Measurements from ENCODE around the gene CDH4. TPM values are rescaled to one million over a fixed set of nuclear protein-coding genes. Genes with fewer than 3 reads are reported as not detected.

CDH4 gene
- total RNA-seq, 2 experiments from 2014 or later, result 0.06 to 0.08 TPM

GRCh38 chr20:61523145-61523544 lies 271.1 kb downstream of the CDH4 start:
- H3K36me3 Mint-ChIP-seq, result no peaks in the 10 kb centered on the region
- no peak for DNase-seq
- no peaks in the 10 kb centered on the region for H3K9me3 Mint-ChIP-seq
- no peak overlapping the region for H3K4me3 Mint-ChIP-seq
- H3K27ac Mint-ChIP-seq, result no peak overlapping the region
- no peaks in the 10 kb centered on the region for H3K4me1 Mint-ChIP-seq
- no peaks in the 10 kb centered on the region for H3K27me3 Mint-ChIP-seq

GRCh38 chr20:61524951-61525666 lies 273.0 kb downstream of the CDH4 start:
- no peak for DNase-seq
- Mint-ChIP-seq H3K9me3 (no peaks in the 10 kb centered on the region), H3K4me1 (no peaks in the 10 kb centered on the region), H3K27ac (no peak overlapping the region), H3K27me3 (no peaks in the 10 kb centered on the region), H3K4me3 (no peak overlapping the region), H3K36me3 (no peaks in the 10 kb centered on the region)

GRCh38 chr20:61525781-61526431 lies 273.8 kb downstream of the CDH4 start:
- DNase-seq, result no peak
- Mint-ChIP-seq H3K27ac (no peak overlapping the region), H3K36me3 (no peaks in the 10 kb centered on the region), H3K4me3 (no peak overlapping the region), H3K4me1 (no peaks in the 10 kb centered on the region), H3K9me3 (no peaks in the 10 kb centered on the region), H3K27me3 (no peaks in the 10 kb centered on the region)

GRCh38 chr20:61526907-61527306 lies 274.8 kb downstream of the CDH4 start:
- no peaks in the 10 kb centered on the region for H3K36me3 Mint-ChIP-seq
- H3K4me1 Mint-ChIP-seq, result no peaks in the 10 kb centered on the region
- H3K27ac Mint-ChIP-seq, result no peak overlapping the region

GRCh38 chr20:61527626-61528025 lies 275.6 kb downstream of the CDH4 start:
- no peaks in the 10 kb centered on the region for H3K9me3 Mint-ChIP-seq
- H3K27ac Mint-ChIP-seq, result no peak overlapping the region
- H3K4me1 Mint-ChIP-seq, result no peaks in the 10 kb centered on the region
- H3K27me3 Mint-ChIP-seq, result no peaks in the 10 kb centered on the region
- H3K36me3 Mint-ChIP-seq, result no peaks in the 10 kb centered on the region
- H3K4me3 Mint-ChIP-seq, result no peak overlapping the region
- no peak for DNase-seq

More at GRCh38 chr20:61526907-61527306, 274.8 kb downstream of the CDH4 start:
- Mint-ChIP-seq H3K9me3 (no peaks in the 10 kb centered on the region), H3K4me3 (no peak overlapping the region), H3K27me3 (no peaks in the 10 kb centered on the region)
- no peak for DNase-seq

- H3K9me3 Mint-ChIP-seq, result no peaks in the 10 kb centered on the region
- H3K36me3 Mint-ChIP-seq, result no peaks in the 10 kb centered on the region
- no peak for DNase-seq
- no peaks in the 10 kb centered on the region for H3K27me3 Mint-ChIP-seq
- H3K27ac Mint-ChIP-seq, result no peak overlapping the region
- H3K4me1 Mint-ChIP-seq, result no peaks in the 10 kb centered on the region
- no peak overlapping the region for H3K4me3 Mint-ChIP-seq
These were observed 276.5 kb downstream of the CDH4 start for GRCh38 chr20:61528591-61528990.

GRCh38 chr20:61529354-61529753 lies 277.3 kb downstream of the CDH4 start:
- Mint-ChIP-seq H3K4me3 (no peak overlapping the region), H3K36me3 (no peaks in the 10 kb centered on the region), H3K27me3 (no peaks in the 10 kb centered on the region), H3K27ac (no peak overlapping the region), H3K4me1 (no peaks in the 10 kb centered on the region), H3K9me3 (no peaks in the 10 kb centered on the region)
- no peak for DNase-seq

- Mint-ChIP-seq H3K4me3 (no peak overlapping the region), H3K4me1 (no peaks in the 10 kb centered on the region), H3K27me3 (no peaks in the 10 kb centered on the region), H3K27ac (no peak overlapping the region), H3K9me3 (no peaks in the 10 kb centered on the region), H3K36me3 (no peaks in the 10 kb centered on the region)
- no peak for DNase-seq
These were observed 279.7 kb downstream of the CDH4 start for GRCh38 chr20:61531553-61532345.

GRCh38 chr20:61532736-61533135 lies 280.7 kb downstream of the CDH4 start:
- Mint-ChIP-seq H3K4me3 (no peak overlapping the region), H3K27me3 (no peaks in the 10 kb centered on the region), H3K36me3 (no peaks in the 10 kb centered on the region), H3K27ac (no peak overlapping the region), H3K9me3 (no peaks in the 10 kb centered on the region), H3K4me1 (no peaks in the 10 kb centered on the region)
- DNase-seq, result no peak

- Mint-ChIP-seq H3K9me3 (no peaks in the 10 kb centered on the region), H3K27me3 (no peaks in the 10 kb centered on the region), H3K4me3 (no peak overlapping the region), H3K36me3 (no peaks in the 10 kb centered on the region), H3K27ac (no peak overlapping the region), H3K4me1 (no peaks in the 10 kb centered on the region)
- DNase-seq, result no peak
These were observed 281.2 kb downstream of the CDH4 start for GRCh38 chr20:61533231-61533631.

- DNase-seq, result no peak
- Mint-ChIP-seq H3K27ac (no peak overlapping the region), H3K4me3 (no peak overlapping the region), H3K36me3 (no peaks in the 10 kb centered on the region), H3K27me3 (no peaks in the 10 kb centered on the region), H3K9me3 (no peaks in the 10 kb centered on the region), H3K4me1 (no peaks in the 10 kb centered on the region)
These were observed 282.3 kb downstream of the CDH4 start for GRCh38 chr20:61534346-61534745.

GRCh38 chr20:61535091-61535490 lies 283.0 kb downstream of the CDH4 start:
- DNase-seq, result no peak
- H3K27me3 Mint-ChIP-seq, result no peaks in the 10 kb centered on the region
- H3K9me3 Mint-ChIP-seq, result no peaks in the 10 kb centered on the region
- H3K4me3 Mint-ChIP-seq, result no peak overlapping the region
- H3K36me3 Mint-ChIP-seq, result no peaks in the 10 kb centered on the region
- no peaks in the 10 kb centered on the region for H3K4me1 Mint-ChIP-seq
- no peak overlapping the region for H3K27ac Mint-ChIP-seq

- Mint-ChIP-seq H3K4me1 (no peaks in the 10 kb centered on the region), H3K27ac (no peak overlapping the region), H3K9me3 (no peaks in the 10 kb centered on the region), H3K4me3 (no peak overlapping the region), H3K36me3 (no peaks in the 10 kb centered on the region), H3K27me3 (no peaks in the 10 kb centered on the region)
- no peak for DNase-seq
These were observed 283.5 kb downstream of the CDH4 start for GRCh38 chr20:61535536-61535935.

- H3K27me3 Mint-ChIP-seq, result no peaks in the 10 kb centered on the region
- no peak overlapping the region for H3K4me3 Mint-ChIP-seq
- no peaks in the 10 kb centered on the region for H3K9me3 Mint-ChIP-seq
- H3K36me3 Mint-ChIP-seq, result no peaks in the 10 kb centered on the region
- no peak overlapping the region for H3K27ac Mint-ChIP-seq
- DNase-seq, result no peak
- H3K4me1 Mint-ChIP-seq, result no peaks in the 10 kb centered on the region
These were observed 283.9 kb downstream of the CDH4 start for GRCh38 chr20:61535956-61536355.

GRCh38 chr20:61536671-61537070 lies 284.6 kb downstream of the CDH4 start:
- Mint-ChIP-seq H3K9me3 (no peaks in the 10 kb centered on the region), H3K27me3 (no peaks in the 10 kb centered on the region), H3K4me1 (no peaks in the 10 kb centered on the region), H3K27ac (no peak overlapping the region), H3K36me3 (no peaks in the 10 kb centered on the region), H3K4me3 (no peak overlapping the region)
- DNase-seq, result no peak

All from activated naive CD8-positive, alpha-beta T cell treated with anti-CD3 and anti-CD28 coated beads for 36 hours (primary cell).